IPS-18a (cell line): ENCODE results near the gene L1CAM.

ENCODE experiments used
- H3K27ac ChIP-seq: one replicate; pipeline ENCODE4 v1.5.1; 2013; ENCODE audit warnings: low read length
- H3K27me3 ChIP-seq: one replicate; pipeline ENCODE4 v1.6.1; 2013; ENCODE audit warnings: mild to moderate bottlenecking, low read length; ENCODE audit not compliant: control insufficient read depth, insufficient read depth
- H3K36me3 ChIP-seq: one replicate; pipeline ENCODE4 v1.6.1; 2013; ENCODE audit warnings: low read depth, low read length; ENCODE audit not compliant: control insufficient read depth
- H3K4me1 ChIP-seq: one replicate; pipeline ENCODE4 v1.6.1; 2013; ENCODE audit warnings: low read depth, low read length; ENCODE audit not compliant: control insufficient read depth
- H3K4me3 ChIP-seq: one replicate; pipeline ENCODE4 v1.5.1; 2013; ENCODE audit warnings: low read length
- H3K9ac ChIP-seq: one replicate; pipeline ENCODE4 v1.6.1; 2013; ENCODE audit warnings: mild to moderate bottlenecking, low read length, moderate library complexity
- H3K9me3 ChIP-seq: one replicate; pipeline ENCODE4 v1.6.1; 2013; ENCODE audit warnings: low read depth, low read length; ENCODE audit not compliant: control insufficient read depth

Gene L1CAM

GRCh38 chrX:153887385-153887784, 1.4 kb upstream of the L1CAM start:
- Histone ChIP-seq H3K9ac (no peak overlapping the region), H3K9me3 (peaks cover 18% of the 10 kb centered on the region), H3K36me3 (no peaks in the 10 kb centered on the region), H3K27me3 (peaks cover 28% of the 10 kb centered on the region), H3K4me3 (no peak overlapping the region), H3K4me1 (peaks cover 8% of the 10 kb centered on the region), H3K27ac (no peak overlapping the region)

- peak overlapping the region; percentile 46 for H3K4me3 ChIP-seq
- no peaks in the 10 kb centered on the region for H3K36me3 ChIP-seq
- peaks cover 8% of the 10 kb centered on the region for H3K4me1 ChIP-seq
- peaks cover 14% of the 10 kb centered on the region for H3K9me3 ChIP-seq
- no peak overlapping the region for H3K9ac ChIP-seq
- no peak overlapping the region for H3K27ac ChIP-seq
- H3K27me3 ChIP-seq: peaks cover 28% of the 10 kb centered on the region
These were observed 942 bp upstream of the L1CAM start for GRCh38 chrX:153886915-153887314.

GRCh38 chrX:153885208-153885787, 675 bp downstream of the L1CAM start:
- peaks cover 28% of the 10 kb centered on the region for H3K27me3 ChIP-seq
- no peak overlapping the region for H3K9ac ChIP-seq
- H3K4me1 ChIP-seq: peaks cover 11% of the 10 kb centered on the region
- peaks cover 8% of the 10 kb centered on the region for H3K9me3 ChIP-seq
- H3K36me3 ChIP-seq: no peaks in the 10 kb centered on the region
- peak overlapping the region; percentile 39 for H3K4me3 ChIP-seq
- H3K27ac ChIP-seq: no peak overlapping the region

GRCh38 chrX:153884590-153884989, 1.4 kb downstream of the L1CAM start:
- H3K9ac ChIP-seq: no peak overlapping the region
- H3K36me3 ChIP-seq: no peaks in the 10 kb centered on the region
- no peak overlapping the region for H3K27ac ChIP-seq
- H3K4me3 ChIP-seq: peak overlapping the region; percentile 39
- peaks cover 18% of the 10 kb centered on the region for H3K4me1 ChIP-seq
- peaks cover 8% of the 10 kb centered on the region for H3K9me3 ChIP-seq
- peaks cover 28% of the 10 kb centered on the region for H3K27me3 ChIP-seq

- Histone ChIP-seq H3K27ac (no peak overlapping the region), H3K4me3 (no peak overlapping the region), H3K27me3 (peaks cover 28% of the 10 kb centered on the region), H3K36me3 (no peaks in the 10 kb centered on the region), H3K4me1 (peaks cover 18% of the 10 kb centered on the region), H3K9me3 (peaks cover 8% of the 10 kb centered on the region), H3K9ac (no peak overlapping the region)
These were observed 1.8 kb downstream of the L1CAM start for GRCh38 chrX:153884136-153884535.

- Histone ChIP-seq H3K4me3 (no peak overlapping the region), H3K36me3 (no peaks in the 10 kb centered on the region), H3K9ac (no peak overlapping the region), H3K27me3 (peaks cover 28% of the 10 kb centered on the region), H3K9me3 (peaks cover 8% of the 10 kb centered on the region), H3K27ac (no peak overlapping the region), H3K4me1 (peaks cover 22% of the 10 kb centered on the region)
These were observed 2.7 kb downstream of the L1CAM start for GRCh38 chrX:153883163-153883843.

- H3K27me3 ChIP-seq: peaks cover 22% of the 10 kb centered on the region
- peaks cover 5% of the 10 kb centered on the region for H3K9me3 ChIP-seq
- peaks cover 24% of the 10 kb centered on the region for H3K4me1 ChIP-seq
- no peak overlapping the region for H3K27ac ChIP-seq
- H3K4me3 ChIP-seq: no peak overlapping the region
- H3K36me3 ChIP-seq: no peaks in the 10 kb centered on the region
- H3K9ac ChIP-seq: no peak overlapping the region
These were observed 3.4 kb downstream of the L1CAM start for GRCh38 chrX:153882557-153882956.

DNA sequence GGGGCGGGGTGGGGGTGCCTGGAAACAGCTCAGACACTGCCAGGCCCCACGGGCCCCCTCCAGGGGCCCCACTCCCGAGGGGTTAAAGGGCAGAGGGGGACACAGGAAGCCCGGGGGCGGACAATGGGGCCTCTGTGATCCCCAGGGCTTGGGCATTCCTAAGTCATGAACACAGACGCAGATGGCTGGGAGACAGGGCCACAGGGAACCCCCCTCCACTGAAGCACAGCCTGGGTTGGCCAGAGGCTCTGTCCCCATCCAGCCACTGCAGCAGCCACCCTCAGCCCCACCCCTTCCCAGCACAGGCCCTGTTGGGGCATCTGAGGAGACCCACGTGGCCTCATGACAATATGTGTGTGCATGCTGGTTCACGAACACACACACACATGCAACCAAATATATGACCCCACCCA, 3.9 kb downstream of the L1CAM start:
- peaks cover 5% of the 10 kb centered on the region for H3K9me3 ChIP-seq
- no peaks in the 10 kb centered on the region for H3K36me3 ChIP-seq
- H3K4me3 ChIP-seq: no peak overlapping the region
- no peak overlapping the region for H3K27ac ChIP-seq
- no peak overlapping the region for H3K9ac ChIP-seq
- H3K27me3 ChIP-seq: peaks cover 19% of the 10 kb centered on the region
- peaks cover 24% of the 10 kb centered on the region for H3K4me1 ChIP-seq

- no peaks in the 10 kb centered on the region for H3K36me3 ChIP-seq
- H3K4me3 ChIP-seq: no peak overlapping the region
- H3K9me3 ChIP-seq: peaks cover 3% of the 10 kb centered on the region
- no peak overlapping the region for H3K27ac ChIP-seq
- H3K27me3 ChIP-seq: peaks cover 11% of the 10 kb centered on the region
- no peak overlapping the region for H3K9ac ChIP-seq
- H3K4me1 ChIP-seq: peaks cover 24% of the 10 kb centered on the region
These were observed 4.7 kb downstream of the L1CAM start for GRCh38 chrX:153881281-153881680.

- Histone ChIP-seq H3K36me3 (no peaks in the 10 kb centered on the region), H3K27ac (no peak overlapping the region), H3K27me3 (peaks cover 9% of the 10 kb centered on the region), H3K9ac (no peak overlapping the region), H3K9me3 (peaks cover 3% of the 10 kb centered on the region), H3K4me1 (peaks cover 24% of the 10 kb centered on the region), H3K4me3 (no peak overlapping the region)
These were observed 5.5 kb downstream of the L1CAM start for GRCh38 chrX:153880440-153880815.

- Histone ChIP-seq H3K9ac (no peak overlapping the region), H3K9me3 (peaks cover 3% of the 10 kb centered on the region), H3K27ac (no peak overlapping the region), H3K4me3 (no peak overlapping the region), H3K27me3 (peaks cover 4% of the 10 kb centered on the region), H3K36me3 (no peaks in the 10 kb centered on the region), H3K4me1 (peaks cover 22% of the 10 kb centered on the region)
These were observed 6.1 kb downstream of the L1CAM start for GRCh38 chrX:153879741-153880439.
